Central memory CD8-positive, alpha-beta T cell (primary cell): ENCODE data around the gene DNAJB8.

ENCODE experiments used
- ATAC-seq: fragments of 150-1000 bp; cut with Tn5 transposase; replicated peaks from 2 replicates; pipeline ENCODE4 v1.10.0; 2022; ENCODE audit warnings: mild to moderate bottlenecking, moderate FRiP score, moderate number of reproducible peaks; ENCODE audit not compliant: poor library complexity, severe bottlenecking; ENCODE audit errors: extremely low read depth
- DNase-seq, 2 donors: peaks; one replicate each; pipeline ENCODE4 v3.0.0; 2021; ENCODE audit warnings: low spot score in 2 of 2
- H3K27ac Mint-ChIP-seq: one replicate; pipeline ENCODE4 v1.8.0; 2022; ENCODE audit warnings: low read depth, mild to moderate bottlenecking, moderate library complexity, mixed read lengths
- H3K27me3 Mint-ChIP-seq: one replicate; pipeline ENCODE4 v1.8.0; 2022; ENCODE audit warnings: mixed read lengths
- H3K36me3 Mint-ChIP-seq: one replicate; pipeline ENCODE4 v1.8.0; 2022; ENCODE audit warnings: mild to moderate bottlenecking, moderate library complexity, mixed read lengths; ENCODE audit not compliant: insufficient read depth
- H3K4me1 Mint-ChIP-seq: one replicate; pipeline ENCODE4 v1.8.0; 2022; ENCODE audit warnings: mixed read lengths
- H3K4me3 Mint-ChIP-seq: one replicate; pipeline ENCODE4 v1.8.0; 2022; ENCODE audit warnings: mild to moderate bottlenecking, moderate library complexity, mixed read lengths
- H3K9me3 Mint-ChIP-seq: one replicate; pipeline ENCODE4 v1.8.0; 2022; ENCODE audit warnings: mixed read lengths

DNAJB8 gene

DNA sequence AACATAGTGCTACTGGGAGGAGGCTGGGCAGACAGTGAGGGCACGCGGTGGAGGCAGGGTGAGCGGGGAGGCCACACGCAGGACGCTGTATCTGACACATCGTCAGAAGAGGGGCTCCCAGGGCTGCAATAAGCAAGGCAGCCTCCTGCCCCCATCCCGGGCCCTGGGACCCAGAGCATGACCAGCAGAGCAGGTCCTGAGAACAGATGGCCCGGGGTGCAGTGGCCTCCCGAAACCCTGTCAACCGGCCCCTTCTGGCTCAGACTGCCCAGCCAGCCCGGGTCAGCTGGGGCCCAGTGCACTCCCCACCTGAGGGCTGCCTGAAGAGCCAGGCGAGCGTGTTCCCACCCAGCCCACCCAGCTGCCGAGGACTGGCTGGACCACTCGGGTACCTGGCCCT lies 37.4 kb downstream of the DNAJB8 start:
- ATAC-seq: no peak
- no peak overlapping the region for H3K4me3 Mint-ChIP-seq
- DNase-seq: no peak
- no peaks in the 10 kb centered on the region for H3K9me3 Mint-ChIP-seq
- peaks cover 67% of the 10 kb centered on the region for H3K27me3 Mint-ChIP-seq
- H3K27ac Mint-ChIP-seq: no peak overlapping the region
- H3K36me3 Mint-ChIP-seq: peaks cover 4% of the 10 kb centered on the region
- peaks cover 11% of the 10 kb centered on the region for H3K4me1 Mint-ChIP-seq

DNA sequence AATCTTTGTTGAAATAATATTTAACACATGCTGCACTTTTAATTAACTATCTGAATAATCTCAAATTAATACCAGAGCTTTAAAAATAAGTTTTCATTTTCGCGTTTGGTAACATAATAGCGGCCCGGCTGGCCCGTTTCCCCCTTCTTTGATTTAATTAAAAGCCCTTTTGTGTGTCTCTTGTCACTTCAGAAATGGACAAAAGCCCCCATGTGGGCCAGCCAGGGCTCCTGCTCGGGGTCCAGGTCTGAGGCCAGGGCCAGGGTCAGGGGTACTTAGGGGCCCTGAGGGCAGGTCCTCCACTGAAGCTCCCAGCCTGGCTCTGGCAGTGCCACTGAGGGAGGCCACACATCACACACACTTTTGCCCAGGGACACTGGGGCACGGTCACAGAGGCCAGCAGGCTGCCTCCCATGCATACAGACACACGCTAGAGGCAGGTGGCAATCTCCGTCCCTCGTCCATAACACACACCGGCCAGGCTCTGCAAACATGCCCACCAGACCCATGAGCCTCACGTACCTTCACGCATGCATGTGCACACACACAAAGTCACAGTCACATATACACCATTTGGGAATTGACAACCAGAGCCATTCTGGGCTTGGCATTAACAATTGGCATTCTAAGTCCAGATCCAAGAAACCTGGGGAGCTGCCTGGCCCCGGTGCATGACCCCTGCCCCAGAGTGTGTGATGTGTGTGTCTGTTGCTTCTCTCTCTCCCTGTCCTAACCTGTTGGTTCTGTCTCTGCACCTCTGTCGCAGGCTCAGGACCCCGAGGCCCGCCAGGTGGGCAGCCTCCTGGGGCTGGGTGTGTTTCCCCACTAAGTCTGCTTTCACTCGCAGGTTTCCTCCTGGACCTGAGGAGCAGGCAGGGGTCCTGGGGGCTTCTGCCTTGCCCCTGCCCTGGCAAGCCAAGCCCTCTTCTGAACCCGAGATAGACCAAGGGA lies 38.5 kb downstream of the DNAJB8 start:
- Mint-ChIP-seq H3K27me3 (peaks cover 58% of the 10 kb centered on the region), H3K4me1 (peaks cover 11% of the 10 kb centered on the region), H3K27ac (no peak overlapping the region), H3K4me3 (no peak overlapping the region), H3K36me3 (peaks cover 2% of the 10 kb centered on the region), H3K9me3 (no peaks in the 10 kb centered on the region)
- ATAC-seq: no peak
- no peak for DNase-seq

- ATAC-seq (no peak), DNase-seq (no peak)
- Mint-ChIP-seq H3K4me3 (peak overlapping the region; percentile 23), H3K4me1 (peaks cover 10% of the 10 kb centered on the region), H3K9me3 (no peaks in the 10 kb centered on the region), H3K27ac (no peak overlapping the region), H3K27me3 (peaks cover 54% of the 10 kb centered on the region), H3K36me3 (peaks cover 2% of the 10 kb centered on the region)
Measured at GRCh38 chr3:128427175-128427857, 39.4 kb downstream of the DNAJB8 start.

DNA sequence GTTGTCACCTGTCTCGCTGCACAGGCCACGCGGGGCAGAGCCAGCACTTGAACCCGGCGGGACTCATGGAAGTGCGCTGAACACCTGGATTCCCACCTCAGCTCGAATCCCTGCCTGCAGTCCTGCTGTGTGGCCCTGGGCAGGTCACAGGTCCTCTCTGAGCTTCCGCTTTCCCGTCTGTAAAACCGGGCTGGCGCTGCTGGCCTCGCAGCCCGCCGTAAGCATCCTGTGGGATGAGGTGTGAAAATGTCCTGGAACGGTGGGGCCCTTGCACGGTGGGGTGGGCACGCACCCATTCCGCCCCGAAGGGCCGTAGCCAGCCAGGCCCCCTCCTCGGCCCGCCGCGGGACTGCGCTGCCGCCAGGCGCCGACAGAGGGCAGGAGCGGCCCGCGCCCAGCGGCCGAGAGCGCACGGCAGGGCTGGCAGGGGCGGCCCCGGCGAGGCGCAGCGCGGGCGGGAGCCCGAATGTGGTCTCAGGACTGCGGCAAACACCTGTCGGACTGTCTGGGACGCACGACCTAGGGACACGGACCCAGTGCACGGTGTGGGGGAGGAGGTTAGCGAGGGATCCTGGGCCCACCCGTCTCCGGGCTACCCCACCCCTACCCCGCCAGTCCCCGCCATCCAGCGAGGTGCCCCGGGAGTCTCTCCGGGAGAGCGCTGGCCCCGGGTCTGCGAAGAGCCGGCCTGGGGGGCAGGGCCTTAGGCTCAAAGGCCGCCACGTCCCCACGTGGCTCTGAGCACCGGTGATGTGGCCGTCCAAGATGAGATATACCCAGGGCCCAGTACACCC lies 40.4 kb downstream of the DNAJB8 start:
- H3K4me1 Mint-ChIP-seq: no peaks in the 10 kb centered on the region
- peaks cover 2% of the 10 kb centered on the region for H3K36me3 Mint-ChIP-seq
- peaks cover 44% of the 10 kb centered on the region for H3K27me3 Mint-ChIP-seq
- ATAC-seq (peak; percentile 68), DNase-seq (peak; percentile 20 to 53)
- no peak overlapping the region for H3K4me3 Mint-ChIP-seq
- H3K27ac Mint-ChIP-seq: no peak overlapping the region
- no peaks in the 10 kb centered on the region for H3K9me3 Mint-ChIP-seq

GRCh38 chr3:128425846-128426127 lies 40.9 kb downstream of the DNAJB8 start:
- no peaks in the 10 kb centered on the region for H3K4me1 Mint-ChIP-seq
- H3K36me3 Mint-ChIP-seq: peaks cover 2% of the 10 kb centered on the region
- H3K9me3 Mint-ChIP-seq: no peaks in the 10 kb centered on the region
- peaks cover 38% of the 10 kb centered on the region for H3K27me3 Mint-ChIP-seq
- no peak for ATAC-seq
- H3K27ac Mint-ChIP-seq: no peak overlapping the region
- no peak for DNase-seq
- H3K4me3 Mint-ChIP-seq: no peak overlapping the region

DNA sequence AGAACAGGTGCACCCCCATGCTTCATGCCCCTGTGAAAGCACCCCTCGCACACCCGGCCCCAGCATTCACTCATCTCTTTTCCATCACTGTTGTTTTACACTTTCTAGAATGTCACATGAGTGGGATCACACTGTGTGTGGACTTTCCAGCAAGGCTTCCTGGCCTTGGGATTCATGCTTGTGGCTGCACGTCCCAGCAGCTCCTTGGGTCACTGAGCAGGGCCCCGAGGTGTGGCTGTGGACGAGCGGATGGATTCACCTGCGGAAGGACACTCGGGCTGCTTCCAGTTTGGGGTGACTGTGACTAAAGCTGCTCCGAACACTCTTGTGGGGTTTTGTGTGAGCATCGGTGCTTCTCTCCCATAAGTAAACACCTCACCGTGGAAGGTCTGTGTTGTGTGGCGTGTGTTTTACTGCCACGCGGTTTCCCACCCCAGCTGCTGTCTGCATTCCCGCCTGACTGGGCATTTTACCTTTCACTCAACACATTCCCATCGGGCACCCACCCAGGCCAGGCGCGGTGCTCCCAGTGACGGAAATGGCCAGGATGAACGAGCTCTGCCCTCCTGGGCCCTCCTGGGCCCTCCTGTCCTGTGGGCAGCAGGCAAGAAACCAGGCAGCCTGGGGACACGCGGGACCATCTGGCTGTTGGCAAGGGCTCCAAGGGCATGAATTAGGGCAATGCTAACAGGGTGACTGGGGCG lies 41.4 kb downstream of the DNAJB8 start:
- DNase-seq: no peak
- Mint-ChIP-seq H3K36me3 (peaks cover 2% of the 10 kb centered on the region), H3K4me1 (no peaks in the 10 kb centered on the region), H3K9me3 (no peaks in the 10 kb centered on the region), H3K27ac (no peak overlapping the region), H3K27me3 (peaks cover 33% of the 10 kb centered on the region), H3K4me3 (no peak overlapping the region)
- ATAC-seq: no peak

DNA sequence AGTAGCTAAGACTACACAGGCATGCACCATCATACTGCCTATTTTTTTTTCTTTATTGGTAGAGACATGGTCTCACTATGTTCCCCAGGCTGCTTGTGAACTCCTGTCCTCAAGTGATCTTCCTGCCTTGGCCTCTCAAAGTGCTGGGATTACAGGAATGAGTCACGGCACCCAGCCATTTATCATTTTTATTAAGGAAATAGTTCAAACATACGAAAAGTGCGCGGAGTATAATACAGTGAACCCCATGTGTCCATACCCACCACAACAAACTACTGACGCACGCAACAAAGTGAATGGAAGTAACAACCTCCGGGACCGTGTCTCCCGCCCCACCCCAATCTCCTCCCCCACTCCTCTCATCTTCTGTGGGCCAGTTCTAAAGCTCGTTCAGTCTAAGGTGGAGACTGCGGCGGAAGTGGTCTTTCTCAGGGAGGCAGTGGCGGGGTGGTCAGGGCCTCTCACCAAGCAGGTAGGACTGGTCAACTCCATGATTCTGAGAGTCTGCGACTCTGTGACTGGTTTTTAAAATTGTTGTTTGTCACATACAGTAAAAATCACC lies 42.1 kb downstream of the DNAJB8 start:
- no peaks in the 10 kb centered on the region for H3K9me3 Mint-ChIP-seq
- no peak overlapping the region for H3K4me3 Mint-ChIP-seq
- no peak overlapping the region for H3K27ac Mint-ChIP-seq
- DNase-seq: no peak
- H3K36me3 Mint-ChIP-seq: no peaks in the 10 kb centered on the region
- no peak for ATAC-seq
- no peaks in the 10 kb centered on the region for H3K4me1 Mint-ChIP-seq
- H3K27me3 Mint-ChIP-seq: peaks cover 26% of the 10 kb centered on the region

- H3K4me3 Mint-ChIP-seq: no peak overlapping the region
- ATAC-seq (no peak), DNase-seq (no peak)
- peaks cover 1% of the 10 kb centered on the region for H3K36me3 Mint-ChIP-seq
- no peak overlapping the region for H3K27ac Mint-ChIP-seq
- peaks cover 17% of the 10 kb centered on the region for H3K27me3 Mint-ChIP-seq
- no peaks in the 10 kb centered on the region for H3K4me1 Mint-ChIP-seq
- no peaks in the 10 kb centered on the region for H3K9me3 Mint-ChIP-seq
Measured at GRCh38 chr3:128423525-128424147, 43.1 kb downstream of the DNAJB8 start.

DNA sequence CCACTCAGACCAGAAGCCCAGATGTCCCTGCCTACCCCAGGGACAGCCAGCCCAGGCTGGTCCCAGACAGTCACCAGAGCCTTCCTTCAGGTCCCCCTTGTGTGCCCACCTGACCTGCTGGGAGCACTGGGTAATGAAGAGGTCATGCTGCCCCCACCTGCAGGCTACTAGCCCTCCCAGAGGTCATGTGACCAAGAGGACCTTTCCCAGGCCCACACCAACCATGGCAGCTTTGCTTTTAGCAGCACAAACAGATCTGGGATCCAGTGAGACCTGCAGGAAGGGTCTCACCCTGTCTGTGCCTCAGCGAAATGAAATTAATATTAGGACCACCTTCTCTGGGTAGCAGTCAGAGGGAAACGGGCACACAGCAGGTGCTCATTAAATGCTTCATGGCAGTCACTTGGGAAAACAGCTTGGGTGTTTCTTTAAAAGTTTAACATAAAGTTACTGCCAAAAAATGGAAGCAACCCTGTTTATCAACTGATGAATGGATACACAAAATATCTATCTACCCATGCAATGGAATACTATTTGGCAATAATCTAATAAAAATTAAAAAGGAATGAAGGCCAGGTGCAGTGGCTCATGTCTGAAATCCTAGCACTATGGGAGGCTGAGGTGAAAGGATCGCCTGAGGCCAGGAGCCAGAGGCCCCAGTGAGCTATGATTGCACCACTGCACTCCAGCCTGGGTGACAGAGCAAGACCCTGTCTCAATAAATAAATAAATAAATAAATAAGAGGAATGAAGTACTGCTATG lies 43.7 kb downstream of the DNAJB8 start:
- peaks cover 2% of the 10 kb centered on the region for H3K36me3 Mint-ChIP-seq
- H3K27ac Mint-ChIP-seq: no peak overlapping the region
- H3K27me3 Mint-ChIP-seq: peaks cover 10% of the 10 kb centered on the region
- no peak for ATAC-seq
- H3K4me3 Mint-ChIP-seq: no peak overlapping the region
- no peaks in the 10 kb centered on the region for H3K4me1 Mint-ChIP-seq
- no peaks in the 10 kb centered on the region for H3K9me3 Mint-ChIP-seq
- DNase-seq: no peak

DNA sequence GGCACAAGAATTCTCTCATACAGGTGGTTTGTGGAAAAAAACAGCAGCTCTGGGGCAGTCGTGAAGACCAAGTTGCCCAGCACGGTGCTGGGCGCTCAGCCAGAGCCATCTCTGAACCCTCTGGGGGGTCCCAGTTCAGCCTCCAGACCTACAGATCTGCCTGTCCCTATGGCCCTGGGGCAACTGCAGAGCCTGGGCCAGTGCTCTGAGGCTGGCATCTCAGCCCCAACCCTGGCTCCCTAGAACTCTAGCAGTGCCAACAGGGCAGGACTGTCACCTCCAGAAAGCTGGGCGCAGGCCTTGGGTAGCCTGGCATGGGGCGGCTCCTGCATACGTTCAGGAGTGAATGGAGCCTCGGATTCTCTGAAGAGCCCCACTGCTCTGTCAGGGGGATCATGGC lies 44.7 kb downstream of the DNAJB8 start:
- Mint-ChIP-seq H3K27me3 (peaks cover under 1% of the 10 kb centered on the region), H3K4me3 (no peak overlapping the region), H3K27ac (no peak overlapping the region), H3K36me3 (peaks cover 4% of the 10 kb centered on the region), H3K4me1 (no peaks in the 10 kb centered on the region), H3K9me3 (no peaks in the 10 kb centered on the region)
- ATAC-seq: no peak
- DNase-seq: no peak

DNA sequence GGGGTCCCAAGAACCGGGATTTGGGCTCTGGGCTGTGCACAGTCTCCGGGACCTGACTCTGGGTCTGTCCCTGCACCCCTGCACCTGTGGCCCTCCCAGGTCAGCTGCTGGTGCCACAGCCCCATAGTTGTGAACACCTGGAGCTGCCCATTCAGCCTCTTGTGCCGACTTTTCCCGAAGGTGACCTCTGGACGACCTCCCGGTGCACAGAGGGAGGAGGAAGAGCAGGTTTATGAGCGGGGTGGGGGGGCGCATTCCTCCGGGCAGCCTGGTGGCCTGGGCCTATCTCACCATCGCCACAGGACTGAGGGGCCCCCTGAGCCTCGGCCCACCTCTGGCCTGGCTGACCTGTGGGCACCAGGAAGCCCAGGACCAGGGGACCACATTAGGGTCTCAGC lies 45.3 kb downstream of the DNAJB8 start:
- no peak for ATAC-seq
- Mint-ChIP-seq H3K36me3 (peaks cover 4% of the 10 kb centered on the region), H3K27ac (no peak overlapping the region), H3K4me3 (no peak overlapping the region), H3K9me3 (no peaks in the 10 kb centered on the region), H3K4me1 (no peaks in the 10 kb centered on the region), H3K27me3 (no peaks in the 10 kb centered on the region)
- no peak for DNase-seq
